GM12891 (cell line): ENCODE results near the gene PMM1. TPM values are rescaled to one million over a fixed set of nuclear protein-coding genes. Genes with fewer than 3 reads are reported as not detected.
"Not testable (repeated sequence)": the region's sequence is repeated elsewhere in the genome, so short reads cannot be mapped to it uniquely, and the experiment has no call there.

Source experiments
- DNase-seq: peaks from one replicate; pipeline ENCODE4 v3.0.0; 2011; ENCODE audit warnings: low spot score; ENCODE audit not compliant: insufficient read length
- FAIRE-seq: peaks from 2 replicates; lab custom pipeline; 2011; peaks lifted over from hg19 to GRCh38; lab: Jason Lieb, UNC
- PAX5 ChIP-seq: IDR thresholded peaks from 2 replicates; pipeline ENCODE4 v1.6.1; 2011; ENCODE audit warnings: low read length, moderate library complexity, mild to moderate bottlenecking; ENCODE audit not compliant: insufficient read depth, severe bottlenecking
- POLR2A ChIP-seq: IDR thresholded peaks from 2 replicates; pipeline ENCODE4 v1.6.1; 2011; ENCODE audit warnings: low read depth, low read length, control low read depth
- POLR2AphosphoS5 ChIP-seq: IDR thresholded peaks from 2 replicates; pipeline ENCODE4 v1.6.1; 2011; ENCODE audit warnings: low read depth, low read length, control low read depth
- POU2F2 ChIP-seq: IDR thresholded peaks from 2 replicates; pipeline ENCODE4 v1.6.1; 2011; ENCODE audit warnings: low read depth, mild to moderate bottlenecking, control low read depth, low read length, moderate library complexity
- SPI1 ChIP-seq: IDR thresholded peaks from 2 replicates; pipeline ENCODE4 v1.6.1; 2011; ENCODE audit warnings: low read depth, low read length, control low read depth
- TAF1 ChIP-seq: IDR thresholded peaks from 2 replicates; pipeline ENCODE4 v1.6.1; 2011; ENCODE audit warnings: low read depth, low read length, control low read depth
- polyA plus RNA-seq: library from polyadenylated mRNA; unstranded; fragments of >200 nt; gene quantifications from one replicate; pipeline ENCODE4 v1.2.1, GENCODE V29; 2012; ENCODE audit warnings: low read depth, missing spikeins, inconsistent platforms; ENCODE audit not compliant: missing spikeins

Gene PMM1
- 24.1 TPM for polyA plus RNA-seq

DNA sequence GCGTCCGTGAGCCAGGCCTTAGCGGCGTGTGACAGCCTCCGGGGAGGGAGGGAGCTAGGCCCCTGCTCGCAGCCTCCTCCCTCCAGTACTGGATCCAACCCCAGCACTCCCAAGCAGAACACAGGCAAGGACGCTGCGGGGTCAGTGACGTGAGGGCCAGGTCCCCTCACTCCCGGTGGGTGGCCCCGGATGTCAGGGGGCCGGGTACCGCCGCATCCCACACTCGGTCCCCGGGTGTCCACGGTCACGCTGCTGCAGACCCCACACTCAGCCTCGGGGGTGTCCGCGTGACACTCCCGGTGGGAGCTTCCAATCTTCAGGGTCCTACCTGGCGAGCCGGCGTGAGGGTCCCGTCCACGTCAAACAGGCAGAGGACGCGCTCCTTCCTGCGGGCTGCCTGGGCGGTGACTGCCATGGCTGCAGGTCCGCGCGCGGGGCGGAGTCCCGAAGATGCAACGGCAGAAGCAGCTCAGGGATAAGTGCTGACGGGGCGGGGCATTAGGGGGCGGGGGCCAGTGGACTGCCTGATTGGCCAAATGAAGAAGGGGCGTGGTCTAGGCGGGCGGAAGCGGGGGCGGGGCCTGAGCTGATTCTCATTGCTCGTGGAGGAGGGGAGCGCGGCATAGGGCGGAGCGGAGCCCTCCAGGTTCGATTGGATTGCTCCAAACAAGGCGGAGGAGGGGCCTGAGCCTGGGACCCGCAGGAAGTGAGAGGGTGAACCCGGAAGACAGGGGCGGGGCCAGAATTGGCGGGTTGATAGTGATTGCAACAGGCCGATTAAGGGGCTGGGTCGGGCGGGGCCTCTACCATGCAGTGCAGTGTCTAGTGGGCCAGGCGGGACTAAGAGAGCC lies at the start of gene PMM1:
Gene PMM1 (minus strand): TSS at position 450 of the 851 bp plus-strand sequence. CDS start 35 bp downstream, at position 415.
- TF ChIP-seq POU2F2, result 0 out of 2 replicates have a peak, but pooled peaks have one; percentile 69
- peak; percentile 64 for TF ChIP-seq POLR2A
- peak; percentile 50 for TF ChIP-seq POLR2AphosphoS5
- no peak for TF ChIP-seq PAX5
- TF ChIP-seq SPI1, result peak; percentile 25; the same call in 1 of the 2 replicates
- TF ChIP-seq TAF1, result peak; percentile 68
- peak; percentile 99 for DNase-seq
- FAIRE-seq, result peak; percentile 96

DNA sequence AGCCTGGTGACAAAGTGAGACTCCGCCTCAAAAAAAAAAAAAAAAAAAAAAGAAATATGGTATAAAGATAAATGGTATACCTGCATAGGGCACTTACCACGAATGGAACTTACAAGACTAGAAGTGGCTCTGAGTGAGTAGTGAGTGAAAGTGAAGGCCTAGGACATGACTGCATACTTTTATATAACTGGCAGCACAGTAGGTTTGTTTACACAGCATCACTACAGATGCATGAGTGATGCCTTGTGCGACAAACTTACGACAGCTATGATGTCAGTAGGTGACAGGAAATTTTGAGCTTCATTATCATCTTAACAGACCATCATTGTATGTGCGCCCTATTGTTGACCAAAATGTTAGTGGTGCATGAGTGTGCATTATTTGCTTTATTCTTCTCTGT lies 49.1 kb upstream of the PMM1 start:
- TF ChIP-seq PAX5, result no peak
- TF ChIP-seq SPI1, result no peak
- TF ChIP-seq POLR2A, result no peak
- peak; percentile 38 for FAIRE-seq

DNA sequence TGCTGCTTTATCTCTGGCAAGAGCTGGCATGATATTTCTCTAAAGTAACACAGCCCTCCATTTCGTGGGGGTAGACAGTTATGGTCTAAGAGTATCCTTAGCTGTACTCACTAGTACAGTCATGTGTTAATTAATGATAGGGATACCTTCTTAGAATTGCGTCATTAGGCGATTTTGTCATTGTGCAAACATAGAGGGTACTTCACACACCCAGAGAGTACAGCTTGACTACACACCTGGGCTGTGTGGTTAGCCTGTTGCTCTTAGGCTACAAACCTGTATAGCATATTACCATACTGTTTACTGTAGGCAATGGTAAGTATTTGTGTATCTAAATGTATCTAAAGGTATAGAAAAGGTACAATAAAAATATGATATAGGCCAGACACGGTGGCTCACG lies 48.5 kb upstream of the PMM1 start:
- FAIRE-seq, result no peak
- no peak for DNase-seq
- TF ChIP-seq POLR2A, result no peak
- TF ChIP-seq POU2F2, result no peak
- TF ChIP-seq PAX5, result no peak
- TF ChIP-seq SPI1, result no peak
- TF ChIP-seq TAF1, result no peak
- TF ChIP-seq POLR2AphosphoS5, result no peak

More for the DNA sequence above, 49.1 kb upstream of the PMM1 start:
- no peak for DNase-seq

DNA sequence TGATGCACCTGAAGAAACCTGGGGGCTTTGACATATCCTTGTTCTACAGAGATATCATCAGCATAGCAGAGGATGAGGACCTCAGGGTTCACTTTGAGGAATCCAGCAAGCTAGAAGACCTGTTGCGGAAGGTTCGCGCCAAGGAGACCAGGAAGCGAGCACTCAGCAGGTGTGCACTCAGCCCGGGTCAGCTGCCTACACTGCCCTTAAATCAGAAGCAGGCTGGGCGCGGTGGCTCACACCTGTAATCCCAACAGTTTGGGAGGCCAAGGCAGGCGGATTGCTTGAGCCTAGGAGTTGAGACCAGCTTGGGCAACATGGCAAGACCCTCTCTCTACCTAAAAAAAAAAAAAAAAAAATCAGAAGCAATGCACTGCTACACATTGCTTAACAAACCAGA lies 48.0 kb upstream of the PMM1 start:
- not testable (repeated sequence) for FAIRE-seq

DNA sequence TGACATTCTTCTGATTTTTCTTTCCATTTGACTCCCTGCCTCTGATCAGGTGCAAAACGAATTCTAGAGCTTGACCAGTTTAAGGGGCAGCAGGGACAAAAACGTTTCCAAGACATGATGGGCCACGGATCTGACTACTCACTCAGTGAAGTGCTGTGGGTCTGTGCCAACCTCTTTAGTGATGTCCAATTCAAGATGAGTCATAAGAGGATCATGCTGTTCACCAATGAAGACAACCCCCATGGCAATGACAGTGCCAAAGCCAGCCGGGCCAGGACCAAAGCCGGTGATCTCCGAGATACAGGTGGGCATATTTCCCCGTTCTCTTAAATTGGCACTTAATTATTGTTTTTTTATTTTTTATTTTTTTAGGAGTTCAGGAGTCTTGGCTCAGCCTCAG lies 46.8 kb upstream of the PMM1 start:
- DNase-seq (no peak), FAIRE-seq (no peak)
- TF ChIP-seq POLR2A (no peak), POLR2AphosphoS5 (no peak), POU2F2 (no peak), PAX5 (no peak), SPI1 (no peak), TAF1 (no peak)

More for the DNA sequence above, 48.0 kb upstream of the PMM1 start:
- not testable (repeated sequence) for DNase-seq

DNA sequence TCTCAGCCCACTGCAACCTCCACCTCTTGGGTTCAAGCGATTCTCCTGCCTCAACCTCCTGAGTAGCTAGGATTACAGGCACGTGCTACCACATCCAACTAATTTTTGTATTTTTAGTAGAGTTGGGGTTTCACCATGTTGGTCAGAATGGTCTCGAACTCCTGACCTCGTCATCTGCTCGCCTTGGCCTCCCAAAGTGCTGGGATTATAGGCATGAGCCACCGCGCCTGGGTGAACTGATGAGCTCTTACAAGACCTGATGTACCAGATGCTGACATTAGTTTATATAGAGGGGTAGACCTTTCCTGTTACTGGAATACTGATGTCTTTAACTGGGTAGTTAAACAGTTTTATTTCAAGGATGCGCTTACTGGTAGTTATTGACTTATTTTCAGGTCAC lies 45.0 kb upstream of the PMM1 start:
- FAIRE-seq, DNase-seq: not testable (repeated sequence)

DNA sequence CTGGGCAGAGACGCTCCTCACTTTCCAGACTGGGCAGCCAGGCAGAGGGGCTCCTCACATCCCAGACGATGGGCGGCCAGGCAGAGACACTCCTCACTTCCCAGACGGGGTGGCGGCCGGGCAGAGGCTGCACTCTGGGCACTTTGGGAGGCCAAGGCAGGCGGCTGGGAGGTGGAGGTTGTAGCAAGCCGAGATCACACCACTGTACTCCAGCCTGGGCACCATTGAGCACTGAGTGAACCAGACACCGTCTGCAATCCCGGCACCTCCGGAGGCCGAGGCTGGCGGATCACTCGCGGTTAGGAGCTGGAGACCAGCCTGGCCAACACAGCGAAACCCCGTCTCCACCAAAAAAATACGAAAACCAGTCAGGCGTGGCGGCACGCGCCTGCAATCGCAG lies 42.0 kb upstream of the PMM1 start:
- DNase-seq, FAIRE-seq: not testable (repeated sequence)

DNA sequence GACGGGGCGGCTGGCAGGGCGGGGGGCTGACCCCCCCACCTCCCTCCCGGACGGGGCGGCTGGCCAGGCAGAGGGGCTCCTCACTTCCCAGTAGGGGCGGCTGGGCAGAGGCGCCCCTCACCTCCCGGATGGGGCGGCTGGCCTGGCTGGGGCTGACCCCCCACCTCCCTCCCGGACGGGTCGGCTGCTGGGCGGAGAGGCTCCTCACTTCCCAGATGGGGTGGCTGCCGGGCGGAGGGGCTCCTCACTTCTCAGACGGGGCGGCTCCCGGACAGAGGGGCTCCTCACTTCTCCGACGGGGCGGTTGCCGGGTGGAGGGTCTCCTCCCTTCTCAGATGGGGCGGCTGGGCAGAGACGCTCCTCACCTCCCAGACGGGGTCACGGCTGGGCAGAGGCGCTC lies 41.5 kb upstream of the PMM1 start:
- FAIRE-seq, DNase-seq: not testable (repeated sequence)

DNA sequence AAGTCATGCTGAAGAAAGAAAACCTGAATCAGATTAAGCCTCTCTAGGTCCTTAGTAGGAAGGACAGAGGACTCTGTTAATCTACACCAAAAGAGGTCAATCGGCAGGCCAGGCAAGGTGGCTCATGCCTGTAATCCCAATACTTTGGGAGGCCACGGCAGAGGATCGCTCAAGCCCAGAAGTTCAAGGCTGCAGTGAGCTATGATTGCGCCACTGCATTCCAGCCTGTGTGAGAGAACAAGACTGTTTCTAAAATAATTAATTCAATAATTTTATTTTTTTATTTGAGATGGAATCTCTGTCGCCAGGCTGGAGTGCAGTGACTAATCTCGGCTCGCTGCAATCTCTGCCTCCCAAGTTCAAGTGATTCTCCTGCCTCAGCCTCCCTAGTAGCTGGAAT lies 35.9 kb upstream of the PMM1 start:
- DNase-seq (no peak), FAIRE-seq (no peak)
- TF ChIP-seq POLR2A, result no peak
- TF ChIP-seq TAF1, result no peak
- TF ChIP-seq PAX5, result no peak
- TF ChIP-seq POU2F2, result no peak
- no peak for TF ChIP-seq POLR2AphosphoS5
- TF ChIP-seq SPI1, result no peak

DNA sequence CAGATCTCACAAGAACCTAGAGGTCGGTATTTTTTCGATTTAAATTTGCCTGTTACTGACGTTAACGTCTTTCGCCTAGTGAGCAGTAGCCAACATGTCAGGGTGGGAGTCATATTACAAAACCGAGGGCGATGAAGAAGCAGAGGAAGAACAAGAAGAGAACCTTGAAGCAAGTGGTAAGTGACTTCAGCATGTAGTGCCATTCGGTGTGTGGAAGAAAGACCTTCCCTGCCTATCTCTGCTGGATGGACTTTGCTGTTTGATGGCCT lies 32.2 kb upstream of the PMM1 start:
- TF ChIP-seq POLR2AphosphoS5, result no peak
- no peak for TF ChIP-seq POU2F2
- no peak for TF ChIP-seq SPI1
- TF ChIP-seq PAX5, result no peak
- no peak for TF ChIP-seq TAF1
- no peak for TF ChIP-seq POLR2A
- FAIRE-seq (no peak), DNase-seq (no peak)
